Activated CD4-positive, alpha-beta T cell treated with anti-CD3 and anti-CD28 coated beads, Interleukin-2, amount 50 U/mL, for 24 hours (primary cell): ENCODE measurements around the gene ZNF516.

Source experiments
- DNase-seq, 2 donors: peaks; one replicate each; pipeline ENCODE4 v3.0.0-alpha.2; 2020; ENCODE audit warnings: low read depth in 1 of 2, low spot score in 1 of 2

The ZNF516 gene

GRCh38 chr18:76491776-76492668 lies 3.0 kb downstream of the ZNF516 start:
- no peak for DNase-seq

GRCh38 chr18:76491473-76491775 lies 3.6 kb downstream of the ZNF516 start:
- DNase-seq: peak in 1 of 2 donors; percentile 39

GRCh38 chr18:76490670-76491472 lies 4.2 kb downstream of the ZNF516 start:
- DNase-seq: no peak

- DNase-seq: no peak
Observed at GRCh38 chr18:76490033-76490432, 5.0 kb downstream of the ZNF516 start.

GRCh38 chr18:76489081-76489480 lies 6.0 kb downstream of the ZNF516 start:
- no peak for DNase-seq

GRCh38 chr18:76488190-76488589 lies 6.9 kb downstream of the ZNF516 start:
- DNase-seq: no peak

- no peak for DNase-seq
Observed at GRCh38 chr18:76487782-76488181, 7.3 kb downstream of the ZNF516 start.

- no peak for DNase-seq
Observed at GRCh38 chr18:76487070-76487469, 8.0 kb downstream of the ZNF516 start.

GRCh38 chr18:76486574-76486973 lies 8.5 kb downstream of the ZNF516 start:
- no peak for DNase-seq

GRCh38 chr18:76486038-76486437 lies 9.0 kb downstream of the ZNF516 start:
- DNase-seq: no peak

- DNase-seq: no peak
Observed at GRCh38 chr18:76484749-76485387, 10.2 kb downstream of the ZNF516 start.

- no peak for DNase-seq
Observed at GRCh38 chr18:76483780-76484179, 11.3 kb downstream of the ZNF516 start.

GRCh38 chr18:76482971-76483691 lies 11.9 kb downstream of the ZNF516 start:
- no peak for DNase-seq

- no peak for DNase-seq
Observed at GRCh38 chr18:76482267-76482666, 12.8 kb downstream of the ZNF516 start.

GRCh38 chr18:76480913-76481312 lies 14.1 kb downstream of the ZNF516 start:
- DNase-seq: no peak

GRCh38 chr18:76479351-76480238 lies 15.4 kb downstream of the ZNF516 start:
- DNase-seq: no peak

GRCh38 chr18:76476665-76477561 lies 18.1 kb downstream of the ZNF516 start:
- DNase-seq: no peak

GRCh38 chr18:76475450-76476194 lies 19.4 kb downstream of the ZNF516 start:
- no peak for DNase-seq
